Activated CD4-positive, alpha-beta T cell treated with anti-CD3 and anti-CD28 coated beads for 36 hours (primary cell): ENCODE results near the gene NPR3. TPM values are rescaled to one million over a fixed set of nuclear protein-coding genes. Genes with fewer than 3 reads are reported as not detected.

Source experiments
- ATAC-seq: fragments of 200-7000 bp; cut with Tn5 transposase; one replicate; pipeline ENCODE4 v1.10.0; 2021; ENCODE audit warnings: mild to moderate bottlenecking, moderate library complexity
- CTCF ChIA-PET: fragments of 350-600 bp; sonication (Branson Sonifier 250); formaldehyde crosslinking; loops from one replicate; lab custom pipeline; 2021; ENCODE audit warnings: antibody characterized with exemption; lab: Charles Lee
- POLR2A ChIA-PET: fragments of 350-600 bp; sonication (Branson Sonifier 250); formaldehyde crosslinking; loops from one replicate; lab custom pipeline; 2021; ENCODE audit warnings: antibody characterized with exemption, inconsistent platforms; lab: Charles Lee
- DNase-seq: peaks from one replicate; pipeline ENCODE4 v3.0.0-alpha.2; 2020
- H3K27ac Mint-ChIP-seq: one replicate; pipeline ENCODE4 v1.8.0; 2021; ENCODE audit warnings: mixed read lengths
- H3K27me3 Mint-ChIP-seq: one replicate; pipeline ENCODE4 v1.8.0; 2021; ENCODE audit warnings: mixed read lengths
- H3K36me3 Mint-ChIP-seq: one replicate; pipeline ENCODE4 v1.8.0; 2021; ENCODE audit warnings: low read depth, mixed read lengths
- H3K4me1 Mint-ChIP-seq: one replicate; pipeline ENCODE4 v1.8.0; 2021; ENCODE audit warnings: mixed read lengths
- H3K4me3 Mint-ChIP-seq: one replicate; pipeline ENCODE4 v1.8.0; 2021; ENCODE audit warnings: mild to moderate bottlenecking, moderate library complexity, mixed read lengths
- H3K9me3 Mint-ChIP-seq: one replicate; pipeline ENCODE4 v1.8.0; 2021; ENCODE audit warnings: low read depth, mixed read lengths
- intact Hi-C, 2 experiments: fragments of 100-400 bp; cut with DNase I in 1 of 2; cut with micrococcal nuclease in 1 of 2; formaldehyde crosslinking; loops; one replicate each; pipeline versions ENCODE4 v1.14.2 to v1.15.1; 2022 to 2024; cut with DNase I, micrococcal nuclease
- total RNA-seq, 2 experiments: library from RNA; stranded (reverse); gene quantifications; one replicate each; pipeline ENCODE4 v1.2.3, GENCODE V29; 2021

NPR3 gene
- total RNA-seq, 2 experiments from 2014 or later = 0.05 to 0.09 TPM

GRCh38 chr5:32712481-32713360 is 1.6 kb downstream of the NPR3 start:
- intact Hi-C loops = loop anchor here in 1 of 2 experiments (5.0 to 10.0 kb wide), 2 partner anchors 590 to 1222 kb away; partner anchors contain the start of gene RXFP3
- Mint-ChIP-seq H3K27me3 (peaks cover 68% of the 10 kb centered on the region), H3K36me3 (no peaks in the 10 kb centered on the region), H3K27ac (no peak overlapping the region), H3K9me3 (no peaks in the 10 kb centered on the region), H3K4me1 (peaks cover 27% of the 10 kb centered on the region), H3K4me3 (peak overlapping the region; percentile 32)
- ATAC-seq (no peak), DNase-seq (peak; percentile 10)
- ChIA-PET CTCF (interaction anchor here (0.7 kb wide), 1 partner anchor 41 kb away, joined by 3 read pairs; no protein-coding TSS in a partner anchor), POLR2A (interaction anchor here (0.7 kb wide), 1 partner anchor 59 kb away, joined by 3 read pairs; no protein-coding TSS in a partner anchor)

GRCh38 chr5:32713361-32713769 is 2.2 kb downstream of the NPR3 start:
- no peak for DNase-seq
- Mint-ChIP-seq H3K27me3 (peaks cover 68% of the 10 kb centered on the region), H3K27ac (no peak overlapping the region), H3K36me3 (no peaks in the 10 kb centered on the region), H3K4me3 (no peak overlapping the region), H3K4me1 (peaks cover 27% of the 10 kb centered on the region), H3K9me3 (peaks cover 2% of the 10 kb centered on the region)
- no peak for ATAC-seq
- ChIA-PET CTCF (interaction anchor here (0.7 kb wide), 1 partner anchor 41 kb away, joined by 3 read pairs; no protein-coding TSS in a partner anchor), POLR2A (no interaction called here)
- intact Hi-C loops = loop anchor here in 1 of 2 experiments (5.0 to 10.0 kb wide), 2 partner anchors 589 to 1221 kb away; partner anchors contain the start of gene RXFP3

GRCh38 chr5:32713770-32714381 is 2.8 kb downstream of the NPR3 start:
- H3K36me3 Mint-ChIP-seq = no peaks in the 10 kb centered on the region
- no peak overlapping the region for H3K4me3 Mint-ChIP-seq
- peaks cover 27% of the 10 kb centered on the region for H3K4me1 Mint-ChIP-seq
- ChIA-PET POLR2A (no interaction called here), CTCF (no interaction called here)
- ATAC-seq (no peak), DNase-seq (peak; percentile 9)
- peaks cover 2% of the 10 kb centered on the region for H3K9me3 Mint-ChIP-seq
- peaks cover 63% of the 10 kb centered on the region for H3K27me3 Mint-ChIP-seq
- H3K27ac Mint-ChIP-seq = no peak overlapping the region
- intact Hi-C loops = loop anchor here in 1 of 2 experiments (5.0 to 10.0 kb wide), 2 partner anchors 588 to 1221 kb away; partner anchors contain the start of gene RXFP3

- CTCF ChIA-PET = interaction anchor here (0.7 kb wide), 1 partner anchor 151 kb away, joined by 3 read pairs; no protein-coding TSS in a partner anchor
Observed at GRCh38 chr5:32714836-32715235, 3.7 kb downstream of the NPR3 start.

GRCh38 chr5:32720300-32720699 is 9.2 kb downstream of the NPR3 start:
- peaks cover 1% of the 10 kb centered on the region for H3K36me3 Mint-ChIP-seq
- intact Hi-C loops = no loop called here
- ChIA-PET CTCF (interaction anchor here (0.7 to 1.0 kb wide), 2 partner anchors 243 to 659 kb away, joined by 4 read pairs; no protein-coding TSS in a partner anchor), POLR2A (no interaction called here)
- no peak overlapping the region for H3K27ac Mint-ChIP-seq
- H3K27me3 Mint-ChIP-seq = peaks cover 24% of the 10 kb centered on the region
- DNase-seq (no peak), ATAC-seq (no peak)
- H3K4me3 Mint-ChIP-seq = no peak overlapping the region
- peaks cover 8% of the 10 kb centered on the region for H3K9me3 Mint-ChIP-seq
- no peaks in the 10 kb centered on the region for H3K4me1 Mint-ChIP-seq

More at GRCh38 chr5:32714836-32715235, 3.7 kb downstream of the NPR3 start:
- Mint-ChIP-seq H3K4me3 (no peak overlapping the region), H3K36me3 (peaks cover 1% of the 10 kb centered on the region), H3K9me3 (peaks cover 7% of the 10 kb centered on the region), H3K27ac (no peak overlapping the region), H3K4me1 (peaks cover 22% of the 10 kb centered on the region), H3K27me3 (peaks cover 57% of the 10 kb centered on the region)
- DNase-seq (no peak), ATAC-seq (no peak)
- intact Hi-C loops = loop anchor here in 1 of 2 experiments (5.0 to 10.0 kb wide), 2 partner anchors 587 to 1220 kb away; partner anchors contain the start of gene RXFP3
- POLR2A ChIA-PET = no interaction called here

GRCh38 chr5:32721626-32722025 is 10.5 kb downstream of the NPR3 start:
- Mint-ChIP-seq H3K9me3 (peaks cover 8% of the 10 kb centered on the region), H3K36me3 (peaks cover 1% of the 10 kb centered on the region), H3K27me3 (peaks cover 24% of the 10 kb centered on the region), H3K4me1 (peaks cover 5% of the 10 kb centered on the region), H3K4me3 (no peak overlapping the region), H3K27ac (no peak overlapping the region)
- POLR2A ChIA-PET = no interaction called here
- intact Hi-C loops = no loop called here
- ATAC-seq (no peak), DNase-seq (no peak)
- CTCF ChIA-PET = no interaction called here

- H3K36me3 Mint-ChIP-seq = peaks cover 1% of the 10 kb centered on the region
- no peak overlapping the region for H3K27ac Mint-ChIP-seq
- peaks cover 8% of the 10 kb centered on the region for H3K9me3 Mint-ChIP-seq
- DNase-seq = no peak
- H3K4me1 Mint-ChIP-seq = peaks cover 5% of the 10 kb centered on the region
- ATAC-seq = no peak
- intact Hi-C loops = no loop called here
- POLR2A ChIA-PET = no interaction called here
- peaks cover 16% of the 10 kb centered on the region for H3K27me3 Mint-ChIP-seq
- no peak overlapping the region for H3K4me3 Mint-ChIP-seq
- CTCF ChIA-PET = no interaction called here
Observed at GRCh38 chr5:32722957-32723356, 11.8 kb downstream of the NPR3 start.

GRCh38 chr5:32724526-32724925 is 13.4 kb downstream of the NPR3 start:
- H3K4me3 Mint-ChIP-seq = no peak overlapping the region
- H3K27me3 Mint-ChIP-seq = peaks cover 13% of the 10 kb centered on the region
- no peak for ATAC-seq
- H3K9me3 Mint-ChIP-seq = peaks cover 3% of the 10 kb centered on the region
- peaks cover 5% of the 10 kb centered on the region for H3K4me1 Mint-ChIP-seq
- POLR2A ChIA-PET = no interaction called here
- intact Hi-C loops = no loop called here
- CTCF ChIA-PET = no interaction called here
- DNase-seq = no peak
- peaks cover 1% of the 10 kb centered on the region for H3K36me3 Mint-ChIP-seq
- no peak overlapping the region for H3K27ac Mint-ChIP-seq

GRCh38 chr5:32726086-32726557 is 15.0 kb downstream of the NPR3 start:
- peaks cover 12% of the 10 kb centered on the region for H3K27me3 Mint-ChIP-seq
- CTCF ChIA-PET = interaction anchor here (0.6 kb wide), 1 partner anchor 1133 kb away, joined by 5 read pairs; no protein-coding TSS in a partner anchor
- H3K36me3 Mint-ChIP-seq = no peaks in the 10 kb centered on the region
- intact Hi-C loops = no loop called here
- H3K4me3 Mint-ChIP-seq = no peak overlapping the region
- no peak for ATAC-seq
- H3K4me1 Mint-ChIP-seq = peaks cover 5% of the 10 kb centered on the region
- H3K27ac Mint-ChIP-seq = no peak overlapping the region
- no peaks in the 10 kb centered on the region for H3K9me3 Mint-ChIP-seq
- POLR2A ChIA-PET = no interaction called here
- no peak for DNase-seq

GRCh38 chr5:32729651-32730050 is 18.5 kb downstream of the NPR3 start:
- Mint-ChIP-seq H3K36me3 (no peaks in the 10 kb centered on the region), H3K27ac (no peak overlapping the region), H3K4me3 (no peak overlapping the region), H3K4me1 (peaks cover 5% of the 10 kb centered on the region), H3K27me3 (peaks cover 7% of the 10 kb centered on the region), H3K9me3 (no peaks in the 10 kb centered on the region)
- ChIA-PET CTCF (interaction anchor here (0.7 kb wide), 1 partner anchor 115 kb away, joined by 4 read pairs; no protein-coding TSS in a partner anchor), POLR2A (no interaction called here)
- intact Hi-C loops = no loop called here
- DNase-seq = no peak
- ATAC-seq = no peak
